Skeletal muscle tissue (tissue), 4 donors: ENCODE results near the gene CUTA. TPM values are rescaled to one million over a fixed set of nuclear protein-coding genes. Genes with fewer than 3 reads are reported as not detected.

ENCODE experiments used
- H3K27ac ChIP-seq: one replicate; pipeline ENCODE4 v1.7.0; 2013; ENCODE audit warnings: mild to moderate bottlenecking, low read depth, low read length, inconsistent platforms
- H3K27me3 ChIP-seq, 3 donors: one replicate each; pipeline ENCODE4 v1.7.0; 2013; ENCODE audit warnings: low read length in 3 of 3; ENCODE audit not compliant: control insufficient read depth in 3 of 3, insufficient read depth in 3 of 3
- H3K36me3 ChIP-seq, 3 donors: one replicate each; pipeline ENCODE4 v1.7.0; 2013; ENCODE audit warnings: low read length in 3 of 3; ENCODE audit not compliant: control insufficient read depth in 3 of 3, insufficient read depth in 3 of 3
- H3K4me1 ChIP-seq, 3 donors: one replicate each; pipeline ENCODE4 v1.7.0; 2013; ENCODE audit warnings: low read length in 3 of 3, mild to moderate bottlenecking in 3 of 3; ENCODE audit not compliant: control insufficient read depth in 3 of 3, insufficient read depth in 3 of 3
- H3K4me3 ChIP-seq, 3 donors: one replicate each; pipeline ENCODE4 v1.7.0; 2013; ENCODE audit warnings: low read length in 3 of 3
- H3K9ac ChIP-seq, 3 donors: one replicate each; pipeline ENCODE4 v1.7.0; 2013; ENCODE audit warnings: low read length in 3 of 3, mild to moderate bottlenecking in 3 of 3, moderate library complexity in 2 of 3, low read depth in 1 of 3
- H3K9me3 ChIP-seq, 3 donors: one replicate each; pipeline ENCODE4 v1.7.0; 2013; ENCODE audit warnings: low read length in 3 of 3; ENCODE audit not compliant: control insufficient read depth in 3 of 3
- total RNA-seq: library from RNA; depleted of rRNA; stranded (reverse); fragments of >200 nt; gene quantifications from one replicate; pipeline ENCODE4 v1.2.3, GENCODE V29; 2014
- donor health status: Osteomylitis.

The CUTA gene
- total RNA-seq, 1 donor from 2014 or later: 73.1 TPM

- H3K4me1 ChIP-seq: peaks cover 28 to 35% (median 33%) of the 10 kb centered on the region in 3 donors
- H3K27me3 ChIP-seq: peaks cover 0 to 24% (median 0%) of the 10 kb centered on the region in 3 donors
- no peaks in the 10 kb centered on the region for H3K9me3 ChIP-seq
- H3K4me3 ChIP-seq: peak overlapping the region; percentile 66 to 79 (median 78)
- no peaks in the 10 kb centered on the region for H3K36me3 ChIP-seq
- peak overlapping the region; percentile 80 for H3K27ac ChIP-seq
- peak overlapping the region; percentile 68 to 86 (median 83) for H3K9ac ChIP-seq
These were observed 7.2 kb upstream of the CUTA start for GRCh38 chr6:33424855-33425667.

GRCh38 chr6:33423777-33424176 is 5.9 kb upstream of the CUTA start:
- Histone ChIP-seq H3K4me3 (no peak overlapping the region), H3K27ac (no peak overlapping the region), H3K9me3 (no peaks in the 10 kb centered on the region), H3K4me1 (peaks cover 30 to 32% (median 31%) of the 10 kb centered on the region in 3 donors), H3K9ac (peak overlapping the region in 1 of 3 donors; percentile 8), H3K27me3 (peaks cover 0 to 24% (median 0%) of the 10 kb centered on the region in 3 donors), H3K36me3 (no peaks in the 10 kb centered on the region)

- no peaks in the 10 kb centered on the region for H3K9me3 ChIP-seq
- H3K27ac ChIP-seq: no peak overlapping the region
These were observed 3.4 kb upstream of the CUTA start for GRCh38 chr6:33421344-33421643.

GRCh38 chr6:33420491-33421343 is 2.8 kb upstream of the CUTA start:
- Histone ChIP-seq H3K9me3 (no peaks in the 10 kb centered on the region), H3K4me3 (peak overlapping the region in 1 of 3 donors; percentile 9), H3K27ac (no peak overlapping the region), H3K27me3 (peaks cover 0 to 19% (median 0%) of the 10 kb centered on the region in 3 donors), H3K36me3 (peaks cover 7 to 11% (median 9%) of the 10 kb centered on the region in 3 donors), H3K9ac (no peak overlapping the region), H3K4me1 (peaks cover 40 to 43% (median 42%) of the 10 kb centered on the region in 3 donors)

More at GRCh38 chr6:33421344-33421643, 3.4 kb upstream of the CUTA start:
- no peak overlapping the region for H3K9ac ChIP-seq
- peaks cover 36 to 39% (median 38%) of the 10 kb centered on the region in 3 donors for H3K4me1 ChIP-seq
- H3K4me3 ChIP-seq: no peak overlapping the region
- peaks cover 0 to 19% (median 0%) of the 10 kb centered on the region in 3 donors for H3K27me3 ChIP-seq
- peaks cover 3 to 6% (median 5%) of the 10 kb centered on the region in 3 donors for H3K36me3 ChIP-seq

- peaks cover 34 to 40% (median 38%) of the 10 kb centered on the region in 3 donors for H3K4me1 ChIP-seq
- H3K27me3 ChIP-seq: peaks cover 0 to 15% (median 0%) of the 10 kb centered on the region in 3 donors
- H3K9ac ChIP-seq: peak within 1 kb of the TSS in 1 of 3 donors; percentile 89
These were observed 1.9 kb upstream of the CUTA start, which contains the start of gene SYNGAP1 for GRCh38 chr6:33419580-33420490. TSS of gene SYNGAP1 (plus strand) at chr6:33420065. CDS start at chr6:33420265, 200 bp downstream.

GRCh38 chr6:33418690-33419291 is 884 bp upstream of the CUTA start:
- H3K9ac ChIP-seq: peak overlapping the region; percentile 71 to 92 (median 89)
- H3K9me3 ChIP-seq: no peaks in the 10 kb centered on the region
- peaks cover 24 to 29% (median 24%) of the 10 kb centered on the region in 3 donors for H3K36me3 ChIP-seq
- peaks cover 27 to 32% (median 31%) of the 10 kb centered on the region in 3 donors for H3K4me1 ChIP-seq
- H3K27ac ChIP-seq: peak overlapping the region; percentile 92
- H3K4me3 ChIP-seq: peak overlapping the region; percentile 89
- H3K27me3 ChIP-seq: peaks cover 0 to 5% (median 0%) of the 10 kb centered on the region in 3 donors

More at GRCh38 chr6:33419580-33420490, 1.9 kb upstream of the CUTA start, which contains the start of gene SYNGAP1:
- peaks cover 15 to 20% (median 16%) of the 10 kb centered on the region in 3 donors for H3K36me3 ChIP-seq
- H3K4me3 ChIP-seq: peak within 1 kb of the TSS in 2 of 3 donors; percentile 48 to 89
- H3K27ac ChIP-seq: peak within 1 kb of the TSS; percentile 92
- H3K9me3 ChIP-seq: no peaks in the 10 kb centered on the region

- Histone ChIP-seq H3K4me3 (peak overlapping the region; percentile 89 to 91 (median 90)), H3K4me1 (peaks cover 27 to 42% (median 37%) of the 10 kb centered on the region in 3 donors), H3K9ac (peak overlapping the region; percentile 71 to 84 (median 74)), H3K27ac (peak overlapping the region; percentile 92), H3K9me3 (no peaks in the 10 kb centered on the region), H3K36me3 (peaks cover 38 to 44% (median 39%) of the 10 kb centered on the region in 3 donors), H3K27me3 (no peaks in the 10 kb centered on the region)
These were observed 592 bp downstream of the CUTA start for GRCh38 chr6:33417128-33417902.

GRCh38 chr6:33416386-33417127 is 1.4 kb downstream of the CUTA start:
- peaks cover 39 to 45% (median 41%) of the 10 kb centered on the region in 3 donors for H3K36me3 ChIP-seq
- no peaks in the 10 kb centered on the region for H3K9me3 ChIP-seq
- H3K27me3 ChIP-seq: no peaks in the 10 kb centered on the region
- H3K4me3 ChIP-seq: peak overlapping the region; percentile 89 to 91 (median 90)
- H3K4me1 ChIP-seq: peaks cover 33 to 49% (median 42%) of the 10 kb centered on the region in 3 donors
- peak overlapping the region in 2 of 3 donors; percentile 44 to 84 for H3K9ac ChIP-seq
- H3K27ac ChIP-seq: peak overlapping the region; percentile 17
